Breast epithelium (tissue), 3 donors: ENCODE data around the gene DMD.

Experiments
- POLR2A ChIP-seq: fragments of 450-650 bp; IDR thresholded peaks from one replicate; pipeline ENCODE4 v1.6.1; 2016; ENCODE audit warnings: antibody characterized with exemption, mild to moderate bottlenecking, moderate library complexity
- POLR2AphosphoS5 ChIP-seq, 3 donors: sonication (generic); formaldehyde crosslinking; IDR thresholded peaks; one replicate each; pipeline ENCODE4 v1.6.1; 2017; ENCODE audit warnings: antibody characterized with exemption in 3 of 3
- TF ChIP-seq, protein P1 (sequence below), 3 donors: fragments of 450-650 bp; IDR thresholded peaks; one replicate each; pipeline ENCODE4 v1.5.1; 2016 to 2017; ENCODE audit warnings: antibody characterized with exemption in 3 of 3, mild to moderate bottlenecking in 3 of 3, moderate library complexity in 3 of 3

- TF ChIP-seq, protein P1, sequence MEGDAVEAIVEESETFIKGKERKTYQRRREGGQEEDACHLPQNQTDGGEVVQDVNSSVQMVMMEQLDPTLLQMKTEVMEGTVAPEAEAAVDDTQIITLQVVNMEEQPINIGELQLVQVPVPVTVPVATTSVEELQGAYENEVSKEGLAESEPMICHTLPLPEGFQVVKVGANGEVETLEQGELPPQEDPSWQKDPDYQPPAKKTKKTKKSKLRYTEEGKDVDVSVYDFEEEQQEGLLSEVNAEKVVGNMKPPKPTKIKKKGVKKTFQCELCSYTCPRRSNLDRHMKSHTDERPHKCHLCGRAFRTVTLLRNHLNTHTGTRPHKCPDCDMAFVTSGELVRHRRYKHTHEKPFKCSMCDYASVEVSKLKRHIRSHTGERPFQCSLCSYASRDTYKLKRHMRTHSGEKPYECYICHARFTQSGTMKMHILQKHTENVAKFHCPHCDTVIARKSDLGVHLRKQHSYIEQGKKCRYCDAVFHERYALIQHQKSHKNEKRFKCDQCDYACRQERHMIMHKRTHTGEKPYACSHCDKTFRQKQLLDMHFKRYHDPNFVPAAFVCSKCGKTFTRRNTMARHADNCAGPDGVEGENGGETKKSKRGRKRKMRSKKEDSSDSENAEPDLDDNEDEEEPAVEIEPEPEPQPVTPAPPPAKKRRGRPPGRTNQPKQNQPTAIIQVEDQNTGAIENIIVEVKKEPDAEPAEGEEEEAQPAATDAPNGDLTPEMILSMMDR (IDR thresholded peaks at IDR 0.05), result no peak
- TF ChIP-seq POLR2AphosphoS5 (IDR thresholded peaks at IDR 0.05), result no peak
- TF ChIP-seq POLR2A, result no peak
These were observed 1631.1 kb downstream of the DMD start for GRCh38 chrX:31580227-31580626.
